ENCODE data around the gene ENDOU. TPM values are rescaled to one million over a fixed set of nuclear protein-coding genes. Genes with fewer than 3 reads are reported as not detected.

The ENDOU gene
- total and polyA plus RNA-seq, 2 donors (not counting 1 experiment from before 2014, with no cell fraction given) = 0.09 to 0.17 TPM

GRCh38 chr12:47710278-47710677, 15.0 kb downstream of the ENDOU start:
- no peak overlapping the region for H3K4me3 ChIP-seq (replicated peaks in 1 of 4; ENCODE audit: control extremely low read depth in 1 of 4, insufficient read depth in 1 of 4, low read depth in 3 of 4, low read length in 4 of 4)
- no peak for DNase-seq (ENCODE audit: low read depth in 2 of 2)
- no peaks in the 10 kb centered on the region for H4K20me1 ChIP-seq (ENCODE audit: control insufficient read depth, extremely low read depth, insufficient read depth, low read length)
- TF ChIP-seq CTCF (conservative IDR thresholded peaks at IDR 0.05 in 1 of 2, IDR thresholded peaks at IDR 0.05 in 1 of 2; ENCODE audit: low read depth in 1 of 2, low read length in 2 of 2) = no peak
- TF ChIP-seq EZH2 (IDR thresholded peaks at IDR 0.05; ENCODE audit: low read length, missing control alignments) = no peak
- no peaks in the 10 kb centered on the region for H3K9me3 ChIP-seq (ENCODE audit: control insufficient read depth, insufficient read depth, low read depth, low read length)
- no peak overlapping the region for H3K4me2 ChIP-seq (ENCODE audit: extremely low read depth, insufficient read depth, low read length)
- no peaks in the 10 kb centered on the region for H3K36me3 ChIP-seq (ENCODE audit: control insufficient read depth, insufficient read depth, low read length)
- no peaks in the 10 kb centered on the region for H3K27me3 ChIP-seq (ENCODE audit: control insufficient read depth, insufficient read depth, low read length)
- no peak overlapping the region for H3K27ac ChIP-seq (ENCODE audit: insufficient read depth, low read length)
- H2AFZ ChIP-seq (ENCODE audit: low read length) = no peak overlapping the region
- H3K79me2 ChIP-seq (ENCODE audit: control insufficient read depth, insufficient read depth, low read length) = peaks cover 3% of the 10 kb centered on the region
- H3K4me1 ChIP-seq (ENCODE audit: control insufficient read depth, extremely low read depth, insufficient read depth, low read length) = no peaks in the 10 kb centered on the region
- H3K9ac ChIP-seq (ENCODE audit: insufficient read depth, low read length) = no peak overlapping the region

- H3K4me1 ChIP-seq (ENCODE audit: control insufficient read depth, extremely low read depth, insufficient read depth, low read length) = no peaks in the 10 kb centered on the region
- DNase-seq (ENCODE audit: low read depth in 2 of 2) = no peak
These were observed 15.6 kb downstream of the ENDOU start for GRCh38 chr12:47709671-47710070.

GRCh38 chr12:47709237-47709636, 16.1 kb downstream of the ENDOU start:
- no peak for TF ChIP-seq EZH2 (IDR thresholded peaks at IDR 0.05; ENCODE audit: low read length, missing control alignments)
- TF ChIP-seq CTCF (conservative IDR thresholded peaks at IDR 0.05 in 1 of 2, IDR thresholded peaks at IDR 0.05 in 1 of 2; ENCODE audit: low read depth in 1 of 2, low read length in 2 of 2) = no peak
- no peaks in the 10 kb centered on the region for H3K9me3 ChIP-seq (ENCODE audit: control insufficient read depth, insufficient read depth, low read depth, low read length)
- no peaks in the 10 kb centered on the region for H3K36me3 ChIP-seq (ENCODE audit: control insufficient read depth, insufficient read depth, low read length)

More at GRCh38 chr12:47709671-47710070, 15.6 kb downstream of the ENDOU start:
- no peak overlapping the region for H2AFZ ChIP-seq (ENCODE audit: low read length)
- H3K79me2 ChIP-seq (ENCODE audit: control insufficient read depth, insufficient read depth, low read length) = peaks cover 10% of the 10 kb centered on the region
- no peaks in the 10 kb centered on the region for H3K36me3 ChIP-seq (ENCODE audit: control insufficient read depth, insufficient read depth, low read length)
- H3K27ac ChIP-seq (ENCODE audit: insufficient read depth, low read length) = no peak overlapping the region
- H3K4me3 ChIP-seq (replicated peaks in 1 of 4; ENCODE audit: control extremely low read depth in 1 of 4, insufficient read depth in 1 of 4, low read depth in 3 of 4, low read length in 4 of 4) = no peak overlapping the region
- H4K20me1 ChIP-seq (ENCODE audit: control insufficient read depth, extremely low read depth, insufficient read depth, low read length) = no peaks in the 10 kb centered on the region
- no peak overlapping the region for H3K9ac ChIP-seq (ENCODE audit: insufficient read depth, low read length)
- no peak overlapping the region for H3K4me2 ChIP-seq (ENCODE audit: extremely low read depth, insufficient read depth, low read length)
- no peaks in the 10 kb centered on the region for H3K9me3 ChIP-seq (ENCODE audit: control insufficient read depth, insufficient read depth, low read depth, low read length)
- TF ChIP-seq CTCF (conservative IDR thresholded peaks at IDR 0.05 in 1 of 2, IDR thresholded peaks at IDR 0.05 in 1 of 2; ENCODE audit: low read depth in 1 of 2, low read length in 2 of 2) = no peak
- no peaks in the 10 kb centered on the region for H3K27me3 ChIP-seq (ENCODE audit: control insufficient read depth, insufficient read depth, low read length)

More at GRCh38 chr12:47709237-47709636, 16.1 kb downstream of the ENDOU start:
- no peak overlapping the region for H3K4me3 ChIP-seq (replicated peaks in 1 of 4; ENCODE audit: control extremely low read depth in 1 of 4, insufficient read depth in 1 of 4, low read depth in 3 of 4, low read length in 4 of 4)
- no peak overlapping the region for H3K27ac ChIP-seq (ENCODE audit: insufficient read depth, low read length)
- H3K27me3 ChIP-seq (ENCODE audit: control insufficient read depth, insufficient read depth, low read length) = no peaks in the 10 kb centered on the region
- no peaks in the 10 kb centered on the region for H4K20me1 ChIP-seq (ENCODE audit: control insufficient read depth, extremely low read depth, insufficient read depth, low read length)
- DNase-seq (ENCODE audit: low read depth in 2 of 2) = no peak
- H3K4me1 ChIP-seq (ENCODE audit: control insufficient read depth, extremely low read depth, insufficient read depth, low read length) = no peaks in the 10 kb centered on the region
- peaks cover 11% of the 10 kb centered on the region for H3K79me2 ChIP-seq (ENCODE audit: control insufficient read depth, insufficient read depth, low read length)
- H3K9ac ChIP-seq (ENCODE audit: insufficient read depth, low read length) = no peak overlapping the region
- no peak overlapping the region for H3K4me2 ChIP-seq (ENCODE audit: extremely low read depth, insufficient read depth, low read length)
- no peak overlapping the region for H2AFZ ChIP-seq (ENCODE audit: low read length)
